Ishikawa (cell line): ENCODE results near the gene DLX6.

ENCODE experiments used
- CEBPB ChIP-seq: IDR thresholded peaks from 2 replicates; pipeline ENCODE4 v1.6.1; 2012
- CREB1 ChIP-seq: IDR thresholded peaks from 2 replicates; pipeline ENCODE4 v1.6.1; 2012; ENCODE audit warnings: low read depth
- EGR1 ChIP-seq: IDR thresholded peaks from 2 replicates; pipeline ENCODE4 v1.6.1; 2012
- EP300 ChIP-seq: IDR thresholded peaks from 2 replicates; pipeline ENCODE4 v1.6.1; 2012; ENCODE audit warnings: borderline replicate concordance
- FOXM1 ChIP-seq: IDR thresholded peaks from 2 replicates; pipeline ENCODE4 v1.6.1; 2012; ENCODE audit warnings: low read depth, borderline replicate concordance
- NFIC ChIP-seq: IDR thresholded peaks from 2 replicates; pipeline ENCODE4 v1.6.1; 2012
- RAD21 ChIP-seq: IDR thresholded peaks from 2 replicates; pipeline ENCODE4 v1.6.1; 2012; ENCODE audit warnings: low read depth
- TAF1 ChIP-seq: IDR thresholded peaks from 2 replicates; pipeline ENCODE4 v1.6.1; 2012; ENCODE audit warnings: low read depth, mild to moderate bottlenecking
- TCF12 ChIP-seq: IDR thresholded peaks from 2 replicates; pipeline ENCODE4 v1.6.1; 2012; ENCODE audit warnings: low read depth
- TEAD4 ChIP-seq: IDR thresholded peaks from 2 replicates; pipeline ENCODE4 v1.6.1; 2012
- YY1 ChIP-seq: IDR thresholded peaks from 2 replicates; pipeline ENCODE4 v1.6.1; 2012; ENCODE audit warnings: low read depth
- ZBTB7A ChIP-seq: IDR thresholded peaks from 2 replicates; pipeline ENCODE4 v1.6.1; 2012; ENCODE audit warnings: low read depth
- TF ChIP-seq, protein P1 (sequence below): IDR thresholded peaks from 2 replicates; pipeline ENCODE4 v1.6.1; 2012
- TF ChIP-seq, protein P2 (sequence below): IDR thresholded peaks from 2 replicates; pipeline ENCODE4 v1.6.1; 2012; ENCODE audit warnings: low read depth, mild to moderate bottlenecking
- TF ChIP-seq, protein P3 (sequence below): IDR thresholded peaks from 2 replicates; pipeline ENCODE4 v1.6.1; 2012

Gene DLX6

DNA sequence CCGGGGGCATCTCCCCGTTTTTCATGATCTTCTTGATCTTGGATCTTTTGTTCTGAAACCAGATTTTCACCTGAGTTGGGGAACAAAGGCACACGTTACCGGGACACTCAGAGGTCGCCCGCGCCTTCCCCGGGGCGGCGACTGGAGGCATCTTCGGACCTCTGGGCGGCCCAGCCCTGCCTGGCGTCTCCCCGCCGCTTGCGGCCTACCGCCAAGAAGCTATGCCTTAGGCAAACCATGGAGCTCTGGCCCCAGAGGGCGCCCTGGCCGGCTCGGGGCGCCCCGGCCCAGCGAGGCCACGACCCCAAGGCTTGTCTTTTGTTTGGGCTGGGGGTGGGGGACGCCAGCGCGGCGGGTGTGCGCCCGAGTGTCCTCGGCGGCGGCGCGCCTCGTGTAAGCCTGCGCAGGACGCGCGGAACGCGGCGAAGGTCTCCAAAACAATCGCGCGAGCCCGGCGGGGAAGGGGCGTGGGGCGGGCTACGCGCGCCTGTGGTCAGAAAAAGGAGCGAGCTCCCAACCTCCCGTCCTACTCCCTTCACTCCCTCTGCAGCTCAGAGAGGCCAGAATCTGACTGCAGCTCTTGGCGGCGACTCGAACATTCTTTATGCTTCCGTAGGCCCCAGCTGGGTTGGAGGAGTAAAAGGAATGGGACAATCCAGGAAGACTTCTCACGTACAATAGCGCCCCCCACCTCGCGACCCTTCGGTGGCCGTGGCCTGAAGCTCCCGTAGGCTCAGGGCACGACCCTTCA, 15.8 kb downstream of the DLX6 start:
- TF ChIP-seq, protein P1, sequence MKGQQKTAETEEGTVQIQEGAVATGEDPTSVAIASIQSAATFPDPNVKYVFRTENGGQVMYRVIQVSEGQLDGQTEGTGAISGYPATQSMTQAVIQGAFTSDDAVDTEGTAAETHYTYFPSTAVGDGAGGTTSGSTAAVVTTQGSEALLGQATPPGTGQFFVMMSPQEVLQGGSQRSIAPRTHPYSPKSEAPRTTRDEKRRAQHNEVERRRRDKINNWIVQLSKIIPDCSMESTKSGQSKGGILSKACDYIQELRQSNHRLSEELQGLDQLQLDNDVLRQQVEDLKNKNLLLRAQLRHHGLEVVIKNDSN: no peak
- TF ChIP-seq, protein P2, sequence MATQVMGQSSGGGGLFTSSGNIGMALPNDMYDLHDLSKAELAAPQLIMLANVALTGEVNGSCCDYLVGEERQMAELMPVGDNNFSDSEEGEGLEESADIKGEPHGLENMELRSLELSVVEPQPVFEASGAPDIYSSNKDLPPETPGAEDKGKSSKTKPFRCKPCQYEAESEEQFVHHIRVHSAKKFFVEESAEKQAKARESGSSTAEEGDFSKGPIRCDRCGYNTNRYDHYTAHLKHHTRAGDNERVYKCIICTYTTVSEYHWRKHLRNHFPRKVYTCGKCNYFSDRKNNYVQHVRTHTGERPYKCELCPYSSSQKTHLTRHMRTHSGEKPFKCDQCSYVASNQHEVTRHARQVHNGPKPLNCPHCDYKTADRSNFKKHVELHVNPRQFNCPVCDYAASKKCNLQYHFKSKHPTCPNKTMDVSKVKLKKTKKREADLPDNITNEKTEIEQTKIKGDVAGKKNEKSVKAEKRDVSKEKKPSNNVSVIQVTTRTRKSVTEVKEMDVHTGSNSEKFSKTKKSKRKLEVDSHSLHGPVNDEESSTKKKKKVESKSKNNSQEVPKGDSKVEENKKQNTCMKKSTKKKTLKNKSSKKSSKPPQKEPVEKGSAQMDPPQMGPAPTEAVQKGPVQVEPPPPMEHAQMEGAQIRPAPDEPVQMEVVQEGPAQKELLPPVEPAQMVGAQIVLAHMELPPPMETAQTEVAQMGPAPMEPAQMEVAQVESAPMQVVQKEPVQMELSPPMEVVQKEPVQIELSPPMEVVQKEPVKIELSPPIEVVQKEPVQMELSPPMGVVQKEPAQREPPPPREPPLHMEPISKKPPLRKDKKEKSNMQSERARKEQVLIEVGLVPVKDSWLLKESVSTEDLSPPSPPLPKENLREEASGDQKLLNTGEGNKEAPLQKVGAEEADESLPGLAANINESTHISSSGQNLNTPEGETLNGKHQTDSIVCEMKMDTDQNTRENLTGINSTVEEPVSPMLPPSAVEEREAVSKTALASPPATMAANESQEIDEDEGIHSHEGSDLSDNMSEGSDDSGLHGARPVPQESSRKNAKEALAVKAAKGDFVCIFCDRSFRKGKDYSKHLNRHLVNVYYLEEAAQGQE: no peak
- TF ChIP-seq, protein P3, sequence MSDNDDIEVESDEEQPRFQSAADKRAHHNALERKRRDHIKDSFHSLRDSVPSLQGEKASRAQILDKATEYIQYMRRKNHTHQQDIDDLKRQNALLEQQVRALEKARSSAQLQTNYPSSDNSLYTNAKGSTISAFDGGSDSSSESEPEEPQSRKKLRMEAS: no peak
- TF ChIP-seq CEBPB (no peak), FOXM1 (no peak), RAD21 (no peak), TAF1 (no peak), ZBTB7A (no peak), TEAD4 (no peak), CREB1 (no peak), EP300 (no peak), EGR1 (no peak), NFIC (no peak), TCF12 (no peak), YY1 (no peak)

DNA sequence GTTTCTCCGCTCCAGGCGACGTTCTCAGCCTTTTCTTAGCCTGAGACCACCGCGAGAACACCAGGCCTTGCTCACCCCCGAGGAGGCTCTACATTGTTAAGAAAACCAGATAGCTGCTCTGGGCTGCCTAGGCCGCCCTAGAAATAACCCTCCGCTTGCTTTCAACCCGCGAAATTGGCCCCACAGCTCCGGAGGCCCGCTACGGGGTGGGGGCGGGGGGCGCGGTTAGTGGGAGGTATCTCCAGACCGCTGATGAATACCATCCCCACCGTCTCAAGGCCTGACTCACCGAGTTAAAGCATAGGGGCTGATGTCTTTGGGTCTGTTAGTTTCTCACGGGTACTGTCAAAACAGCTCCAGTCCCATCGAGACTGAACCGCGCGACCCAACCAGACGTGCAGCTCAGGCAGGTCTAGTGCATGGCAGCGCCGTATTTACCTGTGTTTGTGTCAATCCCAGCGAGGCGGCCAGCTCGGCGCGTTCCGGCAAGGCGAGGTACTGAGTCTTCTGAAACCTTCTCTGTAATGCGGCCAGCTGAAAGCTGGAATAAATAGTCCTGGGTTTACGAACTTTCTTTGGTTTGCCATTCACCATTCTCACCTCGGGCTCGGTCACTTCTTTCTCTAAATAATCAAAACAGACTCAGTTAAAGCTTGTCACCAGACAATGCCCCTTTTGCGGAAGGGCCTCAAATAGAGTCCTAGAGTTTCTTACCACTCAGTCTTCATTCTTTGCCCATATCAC, 16.6 kb downstream of the DLX6 start:
- TF ChIP-seq, protein P1: no peak
- no peak for TF ChIP-seq RAD21
- TF ChIP-seq EGR1: no peak
- TF ChIP-seq YY1: no peak
- TF ChIP-seq TEAD4: no peak
- TF ChIP-seq EP300: no peak
- TF ChIP-seq, protein P2: no peak
- no peak for TF ChIP-seq CEBPB
- no peak for TF ChIP-seq ZBTB7A
- no peak for TF ChIP-seq NFIC
- TF ChIP-seq, protein P3: no peak
- TF ChIP-seq CREB1: no peak
- no peak for TF ChIP-seq TAF1
- TF ChIP-seq FOXM1: no peak
- no peak for TF ChIP-seq TCF12

DNA sequence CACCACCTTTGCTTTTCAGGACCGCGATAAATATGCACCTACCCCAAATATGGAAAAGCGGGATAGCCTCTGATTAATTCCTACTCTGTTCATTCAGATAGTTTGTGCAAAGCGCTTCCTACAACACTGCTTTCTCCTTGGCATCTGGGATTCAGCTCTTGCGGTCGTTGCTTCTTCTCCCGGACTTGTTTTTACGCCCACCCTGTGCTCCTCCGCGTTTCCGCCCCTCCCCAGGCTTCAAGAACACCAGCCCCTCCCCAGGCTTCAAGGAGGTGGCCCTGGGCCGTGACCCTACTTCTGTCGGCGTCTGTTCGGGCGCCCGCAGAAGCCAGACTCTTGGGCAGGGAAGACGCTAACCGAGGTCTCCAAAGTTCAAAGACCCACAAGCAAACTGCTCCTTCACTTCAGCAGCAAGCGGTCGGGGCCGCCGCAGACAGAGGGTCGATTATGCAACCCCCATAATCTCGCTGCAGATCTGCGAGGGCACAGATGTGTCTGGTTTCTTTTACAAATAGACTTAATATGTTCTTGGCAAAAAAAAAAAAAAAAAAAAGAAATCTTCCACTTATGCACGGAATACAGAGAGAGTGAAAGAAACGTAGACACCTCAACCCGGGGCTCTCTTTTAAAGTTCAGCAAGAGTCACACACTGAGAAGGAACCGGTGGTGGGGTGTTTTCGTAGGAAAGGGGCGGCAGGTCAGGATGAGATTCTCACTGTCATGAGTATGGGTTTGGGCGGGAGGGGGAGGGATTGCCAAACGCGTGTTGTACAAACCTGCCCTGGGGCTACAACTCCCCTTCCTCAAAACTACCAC, 17.3 kb downstream of the DLX6 start:
- TF ChIP-seq YY1 (no peak), EGR1 (no peak), TAF1 (no peak), FOXM1 (no peak)

DNA sequence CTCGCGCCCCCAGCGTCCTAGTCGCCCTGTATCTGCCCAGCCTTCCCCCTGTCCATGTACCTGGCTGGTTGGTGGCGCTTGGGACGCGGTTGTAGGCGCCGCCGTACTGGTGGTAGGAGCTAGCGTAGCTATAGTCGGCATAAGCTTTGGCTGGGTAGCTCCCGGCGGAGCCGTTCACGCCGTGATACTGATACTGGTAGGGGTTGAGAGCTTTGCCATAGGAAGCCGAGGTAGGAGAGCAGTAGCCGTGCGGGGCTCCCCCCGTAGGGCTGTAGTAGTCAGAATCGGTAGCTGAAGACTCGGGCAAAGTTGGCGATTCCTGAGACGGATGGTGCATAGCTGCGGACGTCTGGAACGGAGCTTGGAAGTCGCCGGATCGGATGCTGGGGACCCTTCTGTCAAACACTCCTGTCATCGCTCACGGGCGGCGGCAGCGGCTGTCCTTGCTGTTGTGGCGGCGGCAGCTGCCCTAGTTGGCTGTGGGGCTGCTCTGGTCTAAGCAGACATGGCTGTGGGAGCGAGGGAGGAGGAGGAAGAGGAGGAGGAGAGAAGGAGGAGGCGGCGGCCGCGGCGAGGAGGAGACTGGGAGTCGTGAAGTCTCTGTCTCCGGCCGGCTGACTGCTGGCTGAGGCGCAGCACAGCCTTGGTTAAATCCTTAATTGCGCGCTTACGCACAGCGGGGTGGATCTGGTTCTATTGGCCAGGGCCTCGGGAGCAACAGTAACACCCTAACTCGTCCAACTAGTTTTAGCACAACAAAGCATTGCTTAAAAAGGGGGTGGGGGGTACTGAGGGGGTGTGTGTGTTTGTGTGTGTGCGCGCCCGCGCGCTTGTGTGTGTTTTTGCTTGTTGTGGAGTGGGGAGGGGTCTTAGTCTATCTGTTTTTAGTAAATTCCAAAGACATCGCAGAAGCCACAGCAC, 19.1 kb downstream of the DLX6 start, which contains the start of gene DLX5:
Gene DLX5, minus strand, starts transcription at position 623 of the 921 bp plus-strand sequence. Its CDS starts 208 bp downstream, at position 415.
- peak; percentile 94 for TF ChIP-seq ZBTB7A
- peak; percentile 52; the same call in 1 of the 2 replicates for TF ChIP-seq YY1
- TF ChIP-seq, protein P3: peak; percentile 25; the same call in 1 of the 2 replicates
- no peak for TF ChIP-seq TAF1
- TF ChIP-seq, protein P1: no peak
- peak; percentile 59; the same call in 1 of the 2 replicates for TF ChIP-seq TCF12
- TF ChIP-seq NFIC: 0 out of 2 replicates have a peak, but pooled peaks have one; percentile 31
- TF ChIP-seq RAD21: no peak; the same call in 1 of the 2 replicates
- no peak; the same call in 1 of the 2 replicates for TF ChIP-seq TEAD4
- TF ChIP-seq CREB1: no peak
- TF ChIP-seq FOXM1: no peak
- no peak for TF ChIP-seq EP300
- TF ChIP-seq CEBPB: peak; percentile 75; the same call in 1 of the 2 replicates
- peak; percentile 21; the same call in 1 of the 2 replicates for TF ChIP-seq EGR1
- TF ChIP-seq, protein P2: no peak
